HG02610 (cell line): ENCODE results near the gene TAGLN3.

ENCODE experiments used
- ATAC-seq: cut with Tn5 transposase; IDR thresholded peaks from one replicate; pipeline ENCODE4 v1.9.1; 2021; ENCODE audit warnings: mild to moderate bottlenecking, moderate library complexity; ENCODE audit not compliant: unreplicated experiment

Gene TAGLN3

DNA sequence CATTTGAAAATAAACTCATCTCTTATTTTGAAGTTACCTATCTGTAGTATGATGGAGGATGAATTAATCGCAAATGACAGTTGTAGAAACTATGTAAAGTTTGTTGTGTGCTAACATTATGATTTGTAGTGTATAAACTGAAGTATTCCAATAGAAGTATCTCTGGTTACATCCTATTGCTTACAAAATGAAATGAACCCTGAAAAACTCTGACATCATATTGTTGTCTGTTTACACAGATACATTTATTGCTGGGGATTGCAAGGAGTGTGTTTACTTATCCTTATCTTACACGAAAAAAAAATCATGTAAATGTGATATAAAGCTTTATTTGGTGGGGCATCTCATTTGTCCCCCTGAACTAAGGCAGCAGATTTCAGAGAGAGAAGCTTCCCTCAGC, 22.5 kb upstream of the TAGLN3 start:
- no peak for ATAC-seq

- ATAC-seq, result peak; percentile 96
Measured at GRCh38 chr3:111978583-111979433, 19.9 kb upstream of the TAGLN3 start, which contains the start of gene ABHD10. TSS of gene ABHD10 (plus strand) at chr3:111979026. CDS start at chr3:111979062, 36 bp downstream.

GRCh38 chr3:111979434-111980038, 19.2 kb upstream of the TAGLN3 start:
- peak; percentile 29 for ATAC-seq

DNA sequence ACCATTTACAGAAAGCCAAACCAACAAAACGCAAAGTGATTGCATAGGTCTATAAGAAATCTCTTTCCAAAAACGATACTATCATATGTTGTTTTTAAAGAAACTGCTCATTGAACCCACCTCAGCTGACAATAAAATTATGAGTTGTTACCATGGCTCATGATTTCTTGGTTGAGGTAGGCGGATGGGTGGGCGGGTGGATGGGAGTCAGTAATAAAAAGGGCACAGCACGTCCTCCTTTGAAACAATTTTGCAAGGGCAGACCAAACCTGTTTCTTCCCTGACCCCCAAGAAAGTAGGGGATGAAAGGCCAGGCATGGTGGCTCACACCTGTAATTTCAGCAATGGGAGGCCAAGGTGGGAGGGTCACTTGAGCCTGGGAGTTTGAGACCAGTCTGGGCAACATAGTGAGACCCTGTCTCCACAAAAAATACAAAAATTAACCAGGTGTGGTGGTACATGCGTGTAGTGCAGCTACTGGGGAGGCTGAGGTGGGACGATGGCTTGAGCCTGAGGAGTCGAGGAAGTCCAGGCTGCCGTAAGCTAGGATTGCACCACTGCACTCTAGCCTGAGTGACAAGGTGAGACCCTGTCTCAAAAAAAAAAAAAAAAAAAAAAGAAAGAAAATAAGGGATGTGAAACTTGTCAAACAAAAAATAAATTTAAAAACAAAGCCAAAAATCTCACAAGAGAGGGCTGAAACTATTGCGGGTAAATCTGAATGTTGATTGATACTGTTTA, 17.8 kb upstream of the TAGLN3 start:
- no peak for ATAC-seq

DNA sequence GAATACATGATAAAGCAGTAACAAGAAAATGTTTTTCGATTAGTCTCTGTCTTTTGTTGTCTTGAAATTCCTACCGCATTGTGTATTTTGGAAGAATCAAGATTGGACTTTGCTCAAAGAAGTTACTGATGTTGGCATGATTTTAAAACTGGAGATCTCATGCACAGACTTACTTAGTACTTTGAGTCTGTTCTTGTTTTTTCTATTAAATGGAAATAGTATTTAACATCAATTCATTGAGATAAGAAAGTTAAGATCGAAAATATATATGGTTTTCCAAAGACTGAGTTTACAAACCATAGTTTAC, 17.3 kb upstream of the TAGLN3 start:
- ATAC-seq, result no peak

DNA sequence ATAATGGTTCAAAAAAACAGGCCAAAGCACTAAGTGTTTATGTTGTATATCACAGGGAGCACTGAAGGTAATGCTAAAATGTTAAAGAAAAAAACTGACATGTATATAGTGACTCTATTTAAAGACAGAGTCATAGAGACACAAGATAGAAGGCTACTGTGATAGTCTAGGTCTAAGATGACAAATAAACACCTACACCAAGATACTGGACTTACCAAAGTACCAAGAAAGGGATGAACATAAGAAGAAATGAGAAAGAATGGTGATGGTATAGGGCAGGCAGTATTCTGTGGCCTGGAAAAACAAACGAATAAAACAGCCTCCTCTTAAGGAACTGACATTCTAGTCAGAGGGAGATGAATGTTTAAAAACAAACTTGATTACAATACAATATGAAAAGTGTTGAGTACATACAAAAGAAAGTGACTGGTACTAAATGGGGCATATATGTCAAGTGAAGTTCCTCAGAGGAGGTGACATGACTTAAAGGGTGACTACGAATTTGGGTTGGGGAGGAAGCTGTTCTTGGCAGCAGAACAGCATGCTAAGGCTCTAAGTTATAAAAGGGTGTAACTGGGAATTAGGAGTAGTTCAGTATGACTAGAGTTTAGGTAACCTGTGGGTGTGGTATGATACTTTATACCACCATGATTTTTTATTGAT, 14.0 kb upstream of the TAGLN3 start:
- ATAC-seq, result no peak

DNA sequence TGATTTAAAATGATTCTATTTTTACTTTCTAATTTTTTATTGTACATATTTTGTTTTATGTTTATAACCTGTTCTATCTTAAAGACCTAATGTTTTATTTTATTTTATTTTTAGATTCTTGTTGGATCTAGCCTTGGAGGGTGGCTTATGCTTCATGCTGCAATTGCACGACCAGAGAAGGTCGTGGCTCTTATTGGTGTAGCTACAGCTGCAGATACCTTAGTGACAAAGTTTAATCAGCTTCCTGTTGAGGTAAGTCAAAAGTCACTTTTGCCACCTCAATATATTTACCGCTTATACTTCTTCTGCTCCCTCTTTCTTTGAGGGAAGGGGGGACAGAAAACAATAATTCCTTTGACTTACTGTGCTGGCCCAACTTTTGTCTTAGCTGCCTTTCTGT, 11.9 kb upstream of the TAGLN3 start:
- no peak for ATAC-seq

GRCh38 chr3:111989061-111989678, 9.6 kb upstream of the TAGLN3 start:
- peak; percentile 82 for ATAC-seq

DNA sequence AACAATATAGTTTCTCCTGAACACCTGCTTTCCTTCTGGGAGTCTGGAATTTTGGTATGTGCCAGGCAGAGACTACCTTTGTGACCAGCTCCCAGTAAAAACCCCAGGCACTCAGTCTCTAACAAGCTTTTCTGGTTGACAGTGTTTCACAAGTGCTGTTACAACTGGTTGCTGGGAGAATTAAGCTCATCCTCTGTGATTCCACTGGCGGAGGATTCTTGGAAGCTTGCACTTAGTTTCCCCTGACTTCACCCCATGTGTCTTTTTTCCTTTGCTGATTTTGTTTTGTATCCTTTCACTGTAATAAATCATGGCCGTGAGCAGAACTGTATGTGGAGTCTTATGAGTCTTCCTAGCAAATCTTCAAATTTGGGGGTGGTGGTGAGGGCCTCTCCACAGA, 5.7 kb upstream of the TAGLN3 start:
- no peak for ATAC-seq

GRCh38 chr3:111999484-112000324, 982 bp downstream of the TAGLN3 start:
- ATAC-seq, result no peak

GRCh38 chr3:112000367-112000771, 1.6 kb downstream of the TAGLN3 start:
- no peak for ATAC-seq

DNA sequence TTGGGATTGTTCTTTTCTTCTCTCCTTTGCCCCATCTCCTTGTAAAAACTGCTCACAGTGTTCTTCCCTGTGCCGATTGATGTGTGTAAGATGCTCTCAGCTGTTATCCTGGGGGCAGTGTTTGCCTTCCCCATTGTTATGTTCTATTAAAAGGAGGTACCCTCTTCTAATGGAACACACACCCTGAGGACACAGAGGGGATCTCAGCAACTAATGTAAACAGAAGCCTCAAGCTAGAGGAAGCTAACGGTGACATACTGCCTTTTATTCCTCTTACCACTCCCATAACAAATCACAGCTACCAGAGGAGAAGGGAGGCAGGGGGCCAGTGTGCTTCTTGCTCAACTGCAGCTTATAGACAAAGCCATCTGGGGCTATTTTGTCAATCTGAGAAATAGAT, 2.2 kb downstream of the TAGLN3 start:
- ATAC-seq, result no peak

- no peak for ATAC-seq
Measured at GRCh38 chr3:112001526-112001925, 2.8 kb downstream of the TAGLN3 start.

DNA sequence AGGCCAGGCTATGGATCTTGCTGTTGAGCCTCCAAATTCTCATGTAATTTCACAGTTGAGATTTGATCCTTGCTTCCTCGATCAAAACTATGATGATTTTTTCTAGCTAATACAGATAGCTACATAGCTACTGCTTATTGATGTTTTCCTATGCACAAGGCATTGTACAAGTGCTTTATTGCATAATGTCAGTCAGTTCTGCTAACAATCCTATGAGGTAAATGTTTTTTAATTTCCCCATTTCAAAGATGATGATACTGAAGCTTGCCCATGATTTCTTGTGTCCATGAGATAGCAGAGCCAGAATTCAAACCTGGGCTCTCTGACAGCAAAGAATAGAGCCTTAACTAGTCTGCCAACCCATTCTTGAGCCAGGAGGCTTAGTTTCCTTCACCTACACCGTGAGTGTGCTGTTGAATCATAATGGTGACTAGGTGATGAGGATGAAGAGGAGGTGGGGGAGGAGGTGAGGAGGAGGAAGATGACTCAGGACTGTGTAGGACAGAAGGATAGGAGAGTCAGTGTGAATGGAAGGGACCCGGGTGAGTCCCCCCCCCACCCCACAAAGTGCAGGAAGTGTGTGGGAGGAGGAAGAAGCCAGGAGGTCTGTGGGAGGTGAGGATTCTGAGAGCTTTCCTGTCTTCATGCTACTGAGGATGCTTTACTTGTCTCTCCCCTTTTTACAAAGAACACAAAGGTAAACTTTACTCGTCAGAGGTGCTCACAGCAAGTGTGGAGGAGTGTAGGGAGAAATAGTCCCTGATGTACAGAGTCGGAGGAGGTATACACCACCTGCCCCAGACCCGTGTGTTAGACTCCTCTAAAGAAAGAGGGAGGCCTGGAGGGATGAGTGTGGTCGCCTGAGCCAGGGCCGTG, 3.6 kb downstream of the TAGLN3 start:
- no peak for ATAC-seq

- no peak for ATAC-seq
Measured at GRCh38 chr3:112003321-112004080, 4.8 kb downstream of the TAGLN3 start.

GRCh38 chr3:112004187-112004586, 5.5 kb downstream of the TAGLN3 start:
- ATAC-seq, result no peak

- no peak for ATAC-seq
Measured at GRCh38 chr3:112004669-112005068, 5.9 kb downstream of the TAGLN3 start.

DNA sequence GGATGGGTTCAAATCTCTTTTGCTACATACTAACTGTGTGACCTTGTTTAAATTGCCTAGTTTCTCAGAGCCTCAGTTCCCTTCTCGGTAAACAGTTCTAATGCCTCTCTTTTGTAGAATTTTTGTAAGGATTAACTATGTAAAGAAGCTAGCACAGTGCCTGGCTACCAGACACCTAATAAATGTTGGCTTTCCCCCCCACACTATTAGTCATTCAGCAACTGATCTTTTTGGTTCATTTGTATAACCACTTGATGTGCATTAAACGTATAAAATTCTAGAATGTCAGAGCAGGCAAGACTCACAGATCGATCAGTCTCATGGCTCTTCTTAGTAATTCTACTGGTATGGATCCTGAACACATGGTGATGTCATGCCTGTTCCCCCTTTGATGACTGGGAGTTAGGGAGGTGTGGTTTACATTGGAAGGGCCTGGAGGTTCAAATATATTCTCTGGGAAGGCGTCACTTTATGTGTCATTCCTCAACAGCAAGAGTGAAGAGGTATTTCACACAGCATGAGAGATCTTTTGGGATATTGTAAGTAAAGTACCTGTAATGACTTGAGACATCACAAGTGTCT, 6.5 kb downstream of the TAGLN3 start:
- ATAC-seq, result no peak
